ENCODE data around the gene TAF4B.

GRCh38 chr18:26407736-26408601 lies 181.7 kb downstream of the TAF4B start:
- TF ChIP-seq POLR2AphosphoS5 (IDR thresholded peaks at IDR 0.05; ENCODE audit: low read depth, low read length) = no peak
- no peak for TF ChIP-seq POLR2A (IDR thresholded peaks at IDR 0.05; ENCODE audit: low read depth, low read length)

Measured in GM12892 (cell line).